Endothelial cell of umbilical vein (primary cell): ENCODE measurements around the gene C8A. TPM values are rescaled to one million over a fixed set of nuclear protein-coding genes. Genes with fewer than 3 reads are reported as not detected.

ENCODE experiments used
- BruUV-seq: library from RNA; stranded (reverse); fragments of 400-500 nt; replicated peaks from 2 replicates; lab custom pipeline; 2021; lab: Mats Ljungman, UMichigan
- CTCF ChIA-PET: fragments of 300-600, 350-600 bp; sonication (Branson Sonifier 250); formaldehyde crosslinking; loops from one replicate; lab custom pipeline; 2021; ENCODE audit warnings: antibody characterized with exemption, inconsistent platforms; lab: Charles Lee
- POLR2A ChIA-PET: fragments of 300-600, 350-600 bp; sonication (Branson Sonifier 250); formaldehyde crosslinking; loops from one replicate; lab custom pipeline; 2021; ENCODE audit warnings: antibody characterized with exemption, inconsistent platforms; lab: Charles Lee
- DNase-seq: peaks from one replicate; pipeline ENCODE4 v3.0.0-alpha.2; 2011; ENCODE audit warnings: low read depth, low spot score
- FAIRE-seq: peaks from 2 replicates; lab custom pipeline; 2011; peaks lifted over from hg19 to GRCh38; lab: Jason Lieb, UNC
- H2AFZ ChIP-seq: 2 replicates; pipeline ENCODE4 v1.6.0; 2012; ENCODE audit warnings: low read depth, low read length, control low read depth, inconsistent platforms
- H3K27ac ChIP-seq: 2 replicates; pipeline ENCODE4 v1.5.1; 2011; ENCODE audit warnings: low read depth, mild to moderate bottlenecking, control low read depth, low read length, moderate library complexity; ENCODE audit not compliant: insufficient read depth
- H3K27me3 ChIP-seq, 2 experiments: 2 replicates each; pipeline versions ENCODE4 v1.6.0 to v1.6.1; 2011; ENCODE audit warnings: low read length in 2 of 2, mixed read lengths in 1 of 2; ENCODE audit not compliant: control insufficient read depth in 2 of 2, insufficient read depth in 2 of 2
- H3K36me3 ChIP-seq, 2 experiments: 2 replicates in 1 of 2; 3 replicates in 1 of 2; pipeline ENCODE4 v1.5.1; 2011; ENCODE audit warnings: low read length in 2 of 2, mild to moderate bottlenecking in 1 of 2, moderate library complexity in 1 of 2; ENCODE audit not compliant: control insufficient read depth in 2 of 2, insufficient read depth in 2 of 2; ENCODE audit errors: extremely low read depth in 1 of 2
- H3K4me1 ChIP-seq: 3 replicates; pipeline ENCODE4 v1.5.1; 2011; ENCODE audit warnings: mild to moderate bottlenecking, low read length; ENCODE audit not compliant: control insufficient read depth, insufficient read depth; ENCODE audit errors: extremely low read depth
- H3K4me2 ChIP-seq: 2 replicates; pipeline ENCODE4 v1.6.1; 2011; ENCODE audit warnings: low read length, control low read depth, mixed read lengths; ENCODE audit not compliant: insufficient read depth
- H3K4me3 ChIP-seq, 3 experiments: fragments of 200-600 bp in 1 of 3; sonication (generic), shearing (Covaris generic) in 1 of 3; replicated peaks in 1 of 3; 2 replicates each; pipeline ENCODE4 v1.5.1; 2011 to 2016; ENCODE audit warnings: control low read depth in 3 of 3, low read length in 3 of 3, mild to moderate bottlenecking in 2 of 3, inconsistent platforms in 1 of 3, low read depth in 1 of 3, moderate library complexity in 1 of 3; ENCODE audit not compliant: insufficient read depth in 1 of 3
- H3K79me2 ChIP-seq: 2 replicates; pipeline ENCODE4 v1.6.0; 2012; ENCODE audit warnings: low read length, inconsistent platforms; ENCODE audit not compliant: control insufficient read depth, insufficient read depth
- H3K9ac ChIP-seq: replicated peaks from 2 replicates; pipeline ENCODE3; 2011; ENCODE audit warnings: low read length, control low read depth; ENCODE audit not compliant: insufficient read depth; ENCODE audit errors: extremely low read depth
- H3K9me1 ChIP-seq: replicated peaks from 3 replicates; pipeline ENCODE4 v1.6.0; 2011; ENCODE audit warnings: mild to moderate bottlenecking, low read length; ENCODE audit not compliant: control insufficient read depth, insufficient read depth; ENCODE audit errors: extremely low read depth
- H3K9me3 ChIP-seq: replicated peaks from 2 replicates; pipeline ENCODE4 v1.5.1; 2012; ENCODE audit warnings: low read length, inconsistent platforms; ENCODE audit not compliant: control insufficient read depth, insufficient read depth
- H4K20me1 ChIP-seq: replicated peaks from 2 replicates; pipeline ENCODE3; 2011; ENCODE audit warnings: mild to moderate bottlenecking, low read length; ENCODE audit not compliant: control insufficient read depth, insufficient read depth; ENCODE audit errors: extremely low read depth
- EZH2 ChIP-seq: IDR thresholded peaks from 2 replicates; pipeline ENCODE4 v1.6.1; 2012; ENCODE audit warnings: borderline replicate concordance, low read depth, mild to moderate bottlenecking, moderate library complexity, low read length, inconsistent platforms; ENCODE audit not compliant: severe bottlenecking
- FOS ChIP-seq: IDR thresholded peaks from 2 replicates; pipeline ENCODE4 v1.6.1; 2011; ENCODE audit warnings: mild to moderate bottlenecking, low read length, moderate library complexity, borderline replicate concordance; ENCODE audit not compliant: insufficient read depth
- GATA2 ChIP-seq: IDR thresholded peaks from 2 replicates; pipeline ENCODE4 v1.7.0; 2011; ENCODE audit warnings: low read depth, mild to moderate bottlenecking, moderate library complexity, mixed read lengths, low read length; ENCODE audit not compliant: insufficient read length, insufficient read depth
- JUN ChIP-seq: IDR thresholded peaks from 2 replicates; pipeline ENCODE4 v1.6.1; 2011; ENCODE audit warnings: borderline replicate concordance, low read depth; ENCODE audit not compliant: insufficient read length, insufficient read depth
- MAX ChIP-seq: IDR thresholded peaks from 2 replicates; pipeline ENCODE4 v1.6.1; 2011; ENCODE audit not compliant: insufficient read depth, insufficient read length
- MYC ChIP-seq: IDR thresholded peaks from one replicate; pipeline ENCODE4 v1.6.1; 2011; ENCODE audit warnings: mild to moderate bottlenecking, low read depth, low read length
- POLR2A ChIP-seq: IDR thresholded peaks from 2 replicates; pipeline ENCODE4 v1.6.1; 2012; ENCODE audit warnings: low read depth, mild to moderate bottlenecking, control low read depth, low read length
- POLR2AphosphoS5 ChIP-seq: IDR thresholded peaks from 2 replicates; pipeline ENCODE4 v1.6.1; 2012; ENCODE audit warnings: low read depth, mild to moderate bottlenecking, control low read depth, low read length, moderate library complexity; ENCODE audit not compliant: insufficient read depth
- dilution Hi-C: fragments of 300-500 bp; cut with MboI; formaldehyde crosslinking; loops from one replicate; pipeline ENCODE4 v1.15.0; 2019; ENCODE audit warnings: low sequenced_read_pairs; ENCODE audit not compliant: extremely low pct_ligation_motif_present
- intact Hi-C: fragments of 100-400 bp; cut with micrococcal nuclease; formaldehyde crosslinking; loops from one replicate; pipeline ENCODE4 v1.10.0; 2022
- polyA plus RNA-seq, 4 experiments: library from polyadenylated mRNA; depleted of rRNA in 3 of 4; stranded (reverse) in 3 of 4; unstranded in 1 of 4; fragments of >200 nt; gene quantifications; 2 replicates each; pipeline versions ENCODE4 v1.2.1 to v1.2.3, GENCODE V29; 2011 to 2012; ENCODE audit warnings: missing spikeins in 1 of 4
- total RNA-seq: library from RNA; stranded (reverse); gene quantifications from 2 replicates; pipeline ENCODE4 v1.2.3, GENCODE V29; 2021
- TF ChIP-seq, protein P1 (sequence below), 2 donors: IDR thresholded peaks; 1 replicate in 1 of 2; 2 replicates in 1 of 2; pipeline ENCODE4 v1.5.1; 2011; ENCODE audit warnings: low read length in 2 of 2, mild to moderate bottlenecking in 2 of 2, moderate library complexity in 2 of 2, control low read depth in 1 of 2, inconsistent platforms in 1 of 2, low read depth in 1 of 2; ENCODE audit not compliant: insufficient read depth in 1 of 2; ENCODE audit errors: extremely low read depth in 1 of 2

Gene C8A
- total and polyA plus RNA-seq, 2 donors (not counting 3 experiments of a cell fraction or from before 2014, with no cell fraction given): not detected

- intact Hi-C loops: no loop called here
- CTCF ChIA-PET: no interaction called here
Observed at GRCh38 chr1:56952501-56952900, 97.9 kb downstream of the C8A start.

More at GRCh38 chr1:56952501-56952900, 97.9 kb downstream of the C8A start:
- Histone ChIP-seq H3K27me3 (no peaks in the 10 kb centered on the region), H2AFZ (no peak overlapping the region), H3K79me2 (no peaks in the 10 kb centered on the region), H3K9me3 (no peaks in the 10 kb centered on the region), H3K4me3 (no peak overlapping the region), H4K20me1 (no peaks in the 10 kb centered on the region), H3K27ac (no peak overlapping the region), H3K4me2 (no peak overlapping the region), H3K9me1 (no peaks in the 10 kb centered on the region), H3K9ac (no peak overlapping the region), H3K36me3 (no peaks in the 10 kb centered on the region), H3K4me1 (no peaks in the 10 kb centered on the region)
- no TSS peak for BruUV-seq
- FAIRE-seq (no peak), DNase-seq (no peak)
- TF ChIP-seq EZH2 (no peak), MYC (no peak), POLR2A (no peak), MAX (no peak), GATA2 (no peak), POLR2AphosphoS5 (no peak), FOS (no peak), JUN (no peak)
- TF ChIP-seq, protein P1, sequence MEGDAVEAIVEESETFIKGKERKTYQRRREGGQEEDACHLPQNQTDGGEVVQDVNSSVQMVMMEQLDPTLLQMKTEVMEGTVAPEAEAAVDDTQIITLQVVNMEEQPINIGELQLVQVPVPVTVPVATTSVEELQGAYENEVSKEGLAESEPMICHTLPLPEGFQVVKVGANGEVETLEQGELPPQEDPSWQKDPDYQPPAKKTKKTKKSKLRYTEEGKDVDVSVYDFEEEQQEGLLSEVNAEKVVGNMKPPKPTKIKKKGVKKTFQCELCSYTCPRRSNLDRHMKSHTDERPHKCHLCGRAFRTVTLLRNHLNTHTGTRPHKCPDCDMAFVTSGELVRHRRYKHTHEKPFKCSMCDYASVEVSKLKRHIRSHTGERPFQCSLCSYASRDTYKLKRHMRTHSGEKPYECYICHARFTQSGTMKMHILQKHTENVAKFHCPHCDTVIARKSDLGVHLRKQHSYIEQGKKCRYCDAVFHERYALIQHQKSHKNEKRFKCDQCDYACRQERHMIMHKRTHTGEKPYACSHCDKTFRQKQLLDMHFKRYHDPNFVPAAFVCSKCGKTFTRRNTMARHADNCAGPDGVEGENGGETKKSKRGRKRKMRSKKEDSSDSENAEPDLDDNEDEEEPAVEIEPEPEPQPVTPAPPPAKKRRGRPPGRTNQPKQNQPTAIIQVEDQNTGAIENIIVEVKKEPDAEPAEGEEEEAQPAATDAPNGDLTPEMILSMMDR (IDR thresholded peaks at IDR 0.05; ENCODE audit: extremely low read depth in 1 of 2, insufficient read depth in 1 of 2, low read depth in 1 of 2, low read length in 2 of 2): no peak
- POLR2A ChIA-PET: no interaction called here
- dilution Hi-C loops: no loop called here
